ENCODE results near the gene SGSM2. TPM values are rescaled to one million over a fixed set of nuclear protein-coding genes. Genes with fewer than 3 reads are reported as not detected.
A peak's percentile ranks its signal among the peaks of the same experiment; 100 is the strongest.

Gene SGSM2
- total and polyA plus RNA-seq, 2 of the 13 experiments (the other 11 are each of a cell fraction or from before 2014, with no cell fraction given): 30.4 to 51.3 TPM

DNA sequence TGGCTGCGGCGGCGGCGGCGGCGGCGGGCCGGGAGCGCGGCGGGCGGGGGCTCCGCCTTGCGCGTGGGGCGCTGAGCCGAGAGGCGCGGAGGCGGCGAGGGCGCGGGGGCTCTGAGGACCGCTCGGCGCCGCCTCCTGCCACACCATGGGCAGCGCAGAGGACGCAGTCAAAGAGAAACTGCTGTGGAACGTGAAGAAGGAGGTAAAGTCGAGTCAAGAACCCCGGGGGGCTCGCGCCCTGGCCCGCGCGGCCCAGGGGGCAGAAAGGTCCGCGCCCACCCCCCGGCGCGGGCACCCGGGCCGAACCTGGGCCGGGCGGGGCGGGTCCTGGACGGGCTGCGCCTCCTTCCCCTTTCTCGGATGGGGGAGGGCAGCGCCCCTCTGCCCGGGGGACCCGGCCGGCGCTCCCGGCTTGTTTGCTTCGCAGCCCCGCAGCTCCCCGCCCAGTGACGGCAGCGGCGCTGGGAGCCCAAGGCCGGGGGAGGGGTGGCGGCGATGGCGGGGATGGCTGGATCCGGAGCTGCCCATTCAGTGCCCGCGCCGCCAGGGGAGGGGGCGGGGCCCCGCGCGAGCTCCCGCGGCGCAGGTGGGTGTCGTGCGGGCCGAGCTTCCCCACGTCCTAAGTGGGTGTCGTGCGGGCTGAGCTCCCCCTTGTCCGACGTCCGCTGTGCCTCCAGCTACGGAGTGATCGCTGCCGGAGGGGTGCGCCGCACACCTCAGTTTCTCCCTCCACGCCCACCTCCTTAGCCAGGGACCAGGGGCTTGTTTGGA is 428 bp downstream of the SGSM2 start (continued):
- TF ChIP-seq RBM39 (IDR thresholded peaks at IDR 0.05; ENCODE audit: low read depth, low read length, poor library complexity, severe bottlenecking) (no peak), RXRA (CRISPR knock-in tag; IDR thresholded peaks at IDR 0.05) (peak; percentile 43; the same call in 1 of the 2 replicates), ZNF761 (CRISPR knock-in tag; conservative IDR thresholded peaks at IDR 0.05) (no peak), GMEB1 (CRISPR knock-in tag; IDR thresholded peaks at IDR 0.05; ENCODE audit: borderline replicate concordance) (no peak; the same call in 1 of the 2 replicates), ZBED4 (CRISPR knock-in tag; IDR thresholded peaks at IDR 0.05; ENCODE audit: borderline replicate concordance) (no peak), CBFB (CRISPR knock-in tag; IDR thresholded peaks at IDR 0.05) (no peak), ESRRA (CRISPR knock-in tag; IDR thresholded peaks at IDR 0.05; ENCODE audit: low read depth) (no peak), ZSCAN21 (CRISPR knock-in tag; IDR thresholded peaks at IDR 0.05; ENCODE audit: borderline replicate concordance) (no peak), NCOA2 (CRISPR knock-in tag; IDR thresholded peaks at IDR 0.05) (no peak), ZNF510 (CRISPR knock-in tag; IDR thresholded peaks at IDR 0.05; ENCODE audit: low read depth) (no peak), PHF5A (CRISPR knock-in tag; IDR thresholded peaks at IDR 0.05; ENCODE audit: low read depth, unreplicated experiment) (no peak), KLF15 (CRISPR knock-in tag; IDR thresholded peaks at IDR 0.05; ENCODE audit: borderline replicate concordance) (no peak), USF2 (IDR thresholded peaks at IDR 0.05; ENCODE audit: low read depth, low read length) (no peak), USF2 (CRISPR knock-in tag; IDR thresholded peaks at IDR 0.05; ENCODE audit: borderline replicate concordance) (no peak), HDAC6 (IDR thresholded peaks at IDR 0.05; ENCODE audit: low read depth, low read length) (no peak), ZNF710 (CRISPR knock-in tag; IDR thresholded peaks at IDR 0.05; ENCODE audit: borderline replicate concordance) (no peak), KLF16 (CRISPR knock-in tag; IDR thresholded peaks at IDR 0.05) (no peak), GATAD1 (CRISPR knock-in tag; IDR thresholded peaks at IDR 0.05) (peak; percentile 28)
- TF ChIP-seq, protein P1, sequence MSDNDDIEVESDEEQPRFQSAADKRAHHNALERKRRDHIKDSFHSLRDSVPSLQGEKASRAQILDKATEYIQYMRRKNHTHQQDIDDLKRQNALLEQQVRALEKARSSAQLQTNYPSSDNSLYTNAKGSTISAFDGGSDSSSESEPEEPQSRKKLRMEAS (IDR thresholded peaks at IDR 0.05): peak; percentile 28; the same call in 1 of the 2 replicates

Data from HepG2 (cell line).